A549 (cell line): ENCODE results near the gene ANO9. TPM values are rescaled to one million over a fixed set of nuclear protein-coding genes. Genes with fewer than 3 reads are reported as not detected.

Experiments
- ATAC-seq, 2 experiments: fragments of 200-7000 bp in 1 of 2; fragments of >200 bp in 1 of 2; cut with Nextera tagmentation in 1 of 2; cut with Tn5 transposase in 1 of 2; 3 replicates each; pipeline versions ENCODE4 v1.8.0 to v1.9.1; 2018 to 2020; ENCODE audit warnings: mild to moderate bottlenecking in 1 of 2, moderate library complexity in 1 of 2
- CTCF ChIA-PET: fragments of 300-600 bp; sonication (Branson Sonifier 250); formaldehyde crosslinking; extraction: SDS; loops from one replicate; lab custom pipeline; 2021; ENCODE audit warnings: antibody characterized with exemption, inconsistent platforms; lab: Yijun Ruan, JAX
- POLR2A ChIA-PET: fragments of 350-600 bp; formaldehyde crosslinking; extraction: SDS; loops from one replicate; lab custom pipeline; 2021; ENCODE audit warnings: antibody characterized with exemption, inconsistent platforms; lab: Yijun Ruan, JAX
- DNase-seq, 2 experiments: peaks; one replicate each; pipeline versions ENCODE4 v3.0.0 to v3.0.0-alpha.2; 2011 to 2016; ENCODE audit warnings: low read depth in 1 of 2, low spot score in 1 of 2
- FAIRE-seq: peaks from 2 replicates; lab custom pipeline; 2011; peaks lifted over from hg19 to GRCh38; lab: Jason Lieb, UNC
- H3K27ac ChIP-seq, 2 experiments: fragments of >200 bp; sonication (Bioruptor Twin); formaldehyde crosslinking; 3 replicates each; pipeline ENCODE4 v1.5.1; 2016 to 2017
- H3K4me1 ChIP-seq: fragments of >200 bp; sonication (Bioruptor Twin); formaldehyde crosslinking; 3 replicates; pipeline ENCODE4 v1.6.1; 2016
- H3K4me2 ChIP-seq: fragments of >200 bp; sonication (Bioruptor Twin); formaldehyde crosslinking; 3 replicates; pipeline ENCODE4 v1.6.1; 2016
- H3K4me3 ChIP-seq: fragments of >200 bp; sonication (Bioruptor Twin); formaldehyde crosslinking; 3 replicates; pipeline ENCODE4 v1.5.1; 2016
- H3K9me3 ChIP-seq: fragments of >200 bp; sonication (Bioruptor Twin); formaldehyde crosslinking; 3 replicates; pipeline ENCODE4 v1.6.1; 2016
- CBX2 ChIP-seq: fragments of 200-600 bp; sonication (generic); IDR thresholded peaks from 2 replicates; pipeline ENCODE4 v1.6.1; 2016; ENCODE audit warnings: low read depth, mild to moderate bottlenecking, borderline replicate concordance
- CHD2 ChIP-seq: fragments of 150-350 bp; IDR thresholded peaks from 2 replicates; pipeline ENCODE4 v1.6.1; 2014; ENCODE audit warnings: low read length; ENCODE audit not compliant: partially characterized antibody
- CHD4 ChIP-seq: fragments of 200-600 bp; sonication (generic); IDR thresholded peaks from 2 replicates; pipeline ENCODE4 v1.6.1; 2016; ENCODE audit warnings: antibody characterized with exemption, mild to moderate bottlenecking, borderline replicate concordance
- EHF ChIP-seq: fragments of 250-450 bp; sonication (Bioruptor Pico); IDR thresholded peaks from 2 replicates; pipeline ENCODE4 v1.5.0; 2020; ENCODE audit warnings: mild to moderate bottlenecking
- EP300 ChIP-seq, 2 experiments: fragments of >200 bp; sonication (Bioruptor Twin); formaldehyde crosslinking; IDR thresholded peaks; 2 replicates in 1 of 2; 3 replicates in 1 of 2; pipeline ENCODE4 v1.6.1; 2016 to 2017
- ESRRA ChIP-seq: fragments of 150-350 bp; IDR thresholded peaks from 2 replicates; pipeline ENCODE4 v1.6.1; 2014; ENCODE audit warnings: mild to moderate bottlenecking, low read length, borderline replicate concordance
- FOSL2 ChIP-seq, 2 experiments: fragments of 450-650 bp in 1 of 2; fragments of >200 bp in 1 of 2; sonication (Bioruptor Twin) in 1 of 2; formaldehyde crosslinking; IDR thresholded peaks; 2 replicates each; pipeline versions ENCODE4 v1.5.0 to v1.6.1; 2016 to 2020; ENCODE audit warnings: mild to moderate bottlenecking in 1 of 2, moderate library complexity in 1 of 2
- FOXS1 ChIP-seq: fragments of 250-450 bp; sonication (Bioruptor Pico); IDR thresholded peaks from 2 replicates; pipeline ENCODE4 v1.5.0; 2020; ENCODE audit warnings: mild to moderate bottlenecking, moderate library complexity
- HEYL ChIP-seq: fragments of 250-450 bp; sonication (Bioruptor Pico); IDR thresholded peaks from 2 replicates; pipeline ENCODE4 v1.8.0; 2021; ENCODE audit warnings: mild to moderate bottlenecking, moderate library complexity
- HOXA7 ChIP-seq: fragments of 250-450 bp; sonication (Bioruptor Pico); IDR thresholded peaks from 2 replicates; pipeline ENCODE4 v1.5.0; 2020; ENCODE audit warnings: mild to moderate bottlenecking, moderate library complexity
- MYC ChIP-seq: IDR thresholded peaks from 2 replicates; pipeline ENCODE4 v1.6.1; 2012; ENCODE audit warnings: mild to moderate bottlenecking, inconsistent platforms, low read length, improper control_type of control experiment, borderline replicate concordance
- NFE2L2 ChIP-seq: fragments of 150-350 bp; conservative IDR thresholded peaks from 2 replicates; pipeline ENCODE4 v1.6.1; 2014; ENCODE audit warnings: low read length
- POLR2A ChIP-seq: IDR thresholded peaks from 2 replicates; pipeline ENCODE4 v1.6.1; 2012; ENCODE audit warnings: mild to moderate bottlenecking, low read length
- POLR2AphosphoS2 ChIP-seq: conservative IDR thresholded peaks from 2 replicates; pipeline ENCODE4 v1.6.1; 2012; ENCODE audit warnings: low read length, improper control_type of control experiment, inconsistent platforms
- RCOR1 ChIP-seq: fragments of 150-350 bp; IDR thresholded peaks from 2 replicates; pipeline ENCODE4 v1.6.1; 2014; ENCODE audit warnings: antibody characterized with exemption, low read length, low read depth
- RFX5 ChIP-seq: fragments of 450-650 bp; IDR thresholded peaks from 2 replicates; pipeline ENCODE4 v1.7.1; 2014; ENCODE audit warnings: antibody characterized with exemption, mild to moderate bottlenecking, moderate library complexity
- RNF2 ChIP-seq: fragments of 200-600 bp; sonication (generic); IDR thresholded peaks from 2 replicates; pipeline ENCODE4 v1.6.1; 2016; ENCODE audit warnings: low read depth, mild to moderate bottlenecking, antibody characterized with exemption, moderate library complexity, borderline replicate concordance
- SREBF2 ChIP-seq: fragments of 450-650 bp; IDR thresholded peaks from 2 replicates; pipeline ENCODE4 v1.6.1; 2014; ENCODE audit warnings: mild to moderate bottlenecking, moderate library complexity
- TP53 ChIP-seq: fragments of 250-450 bp; sonication (Bioruptor Pico); IDR thresholded peaks from 2 replicates; pipeline ENCODE4 v1.5.0; 2021; ENCODE audit warnings: mild to moderate bottlenecking, moderate library complexity
- ZC3H11A ChIP-seq: fragments of 450-650 bp; IDR thresholded peaks from 2 replicates; pipeline ENCODE4 v1.6.1; 2014; ENCODE audit warnings: antibody characterized with exemption, mild to moderate bottlenecking
- WGBS: methylation state at CpG from one replicate; pipeline ENCODE4 v1.1.6; 2017; ENCODE audit errors: missing lambda C conversion rate; 5-methylcytosine and 5-hydroxymethylcytosine counted together
- polyA plus RNA-seq, 4 experiments: library from polyadenylated mRNA; depleted of rRNA in 3 of 4; stranded (reverse); fragments of >200 nt; fragmentation: RNase III in 1 of 4; extraction: RNeasy Plus Mini Kit Qiagen cat#74134 plus additional on column Dnase treatment in 1 of 4; gene quantifications; 2 replicates in 3 of 4; 3 replicates in 1 of 4; pipeline ENCODE4 v1.2.3, GENCODE V29; 2011 to 2017
- TF ChIP-seq, protein P1 (sequence below): fragments of 250-450 bp; sonication (Bioruptor Pico); IDR thresholded peaks from 2 replicates; pipeline ENCODE4 v1.5.0; 2021; ENCODE audit warnings: mild to moderate bottlenecking, moderate library complexity, borderline replicate concordance
- TF ChIP-seq, protein P2 (sequence below): fragments of 250-450 bp; sonication (Bioruptor Pico); IDR thresholded peaks from 2 replicates; pipeline ENCODE4 v1.5.0; 2020; ENCODE audit warnings: low read depth, mild to moderate bottlenecking, moderate library complexity
- TF ChIP-seq, protein P3 (sequence below): fragments of >200 bp; sonication (Bioruptor Twin); formaldehyde crosslinking; IDR thresholded peaks from 3 replicates; pipeline ENCODE4 v1.6.1; 2016
- TF ChIP-seq, protein P4 (sequence below): IDR thresholded peaks from 2 replicates; pipeline ENCODE4 v1.6.1; 2012
- TF ChIP-seq, protein P5 (sequence below): fragments of 150-350 bp; IDR thresholded peaks from 2 replicates; pipeline ENCODE4 v1.6.1; 2014; ENCODE audit warnings: low read depth, mild to moderate bottlenecking, low read length

Gene ANO9
- polyA plus RNA-seq, 2 of the 4 experiments (the other 2 are of a cell fraction): 0.50 to 0.66 TPM

DNA sequence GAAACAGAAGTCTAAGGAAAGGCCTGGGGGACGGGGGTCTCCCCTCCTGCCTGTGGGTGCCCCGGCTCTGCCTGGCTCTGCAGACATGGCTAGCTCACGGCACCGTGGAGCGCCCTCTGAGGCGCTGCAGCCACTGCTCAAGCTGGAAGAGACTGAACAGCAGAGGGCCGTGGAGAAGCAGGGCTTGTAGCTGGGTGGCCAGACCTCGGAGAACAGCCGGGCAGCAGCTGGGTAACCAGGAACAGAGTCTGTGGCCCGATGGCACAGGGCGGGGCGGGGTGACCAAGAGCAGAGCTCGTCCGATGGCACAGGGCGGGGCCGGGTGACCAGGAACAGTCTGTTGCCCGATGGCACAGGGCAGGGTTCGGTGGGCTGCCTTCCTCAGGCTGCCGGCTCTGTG lies 47.2 kb upstream of the ANO9 start (continued):
- TF ChIP-seq NFE2L2: no peak

DNA sequence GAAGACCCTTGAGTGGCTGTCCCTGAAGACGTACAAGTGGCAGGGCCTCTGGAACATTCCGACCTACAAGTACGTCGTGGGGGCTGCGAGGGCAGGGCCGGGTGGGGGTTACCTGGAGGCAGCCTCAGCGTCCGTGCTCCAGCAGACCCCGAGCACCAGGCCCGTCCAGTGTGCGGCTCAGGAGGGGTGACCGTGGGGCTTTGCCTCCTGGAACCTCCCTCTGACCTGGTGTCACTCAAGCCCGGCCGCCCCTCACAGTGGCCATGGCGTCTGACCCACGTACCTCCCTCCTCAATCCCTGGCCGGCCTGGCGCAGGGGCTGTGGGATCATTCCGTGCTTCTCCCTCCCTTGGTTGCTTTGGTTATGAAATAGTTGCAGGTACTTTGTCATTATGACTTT lies 46.8 kb upstream of the ANO9 start:
- POLR2A ChIA-PET: no interaction called here
- DNase-seq (no peak), ATAC-seq (no peak), FAIRE-seq (no peak)
- Histone ChIP-seq H3K27ac (no peak overlapping the region), H3K4me1 (no peaks in the 10 kb centered on the region), H3K4me3 (no peak overlapping the region), H3K4me2 (no peak overlapping the region), H3K9me3 (no peaks in the 10 kb centered on the region)
- TF ChIP-seq CHD4 (no peak), CBX2 (no peak), SREBF2 (no peak), MYC (no peak), HEYL (CRISPR knock-in tag) (no peak), ZC3H11A (no peak), TP53 (CRISPR knock-in tag) (no peak), POLR2A (no peak), EHF (no peak)
- TF ChIP-seq, protein P1, sequence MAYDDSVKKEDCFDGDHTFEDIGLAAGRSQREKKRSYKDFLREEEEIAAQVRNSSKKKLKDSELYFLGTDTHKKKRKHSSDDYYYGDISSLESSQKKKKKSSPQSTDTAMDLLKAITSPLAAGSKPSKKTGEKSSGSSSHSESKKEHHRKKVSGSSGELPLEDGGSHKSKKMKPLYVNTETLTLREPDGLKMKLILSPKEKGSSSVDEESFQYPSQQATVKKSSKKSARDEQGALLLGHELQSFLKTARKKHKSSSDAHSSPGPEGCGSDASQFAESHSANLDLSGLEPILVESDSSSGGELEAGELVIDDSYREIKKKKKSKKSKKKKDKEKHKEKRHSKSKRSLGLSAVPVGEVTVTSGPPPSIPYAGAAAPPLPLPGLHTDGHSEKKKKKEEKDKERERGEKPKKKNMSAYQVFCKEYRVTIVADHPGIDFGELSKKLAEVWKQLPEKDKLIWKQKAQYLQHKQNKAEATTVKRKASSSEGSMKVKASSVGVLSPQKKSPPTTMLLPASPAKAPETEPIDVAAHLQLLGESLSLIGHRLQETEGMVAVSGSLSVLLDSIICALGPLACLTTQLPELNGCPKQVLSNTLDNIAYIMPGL: no peak
- TF ChIP-seq, protein P2, sequence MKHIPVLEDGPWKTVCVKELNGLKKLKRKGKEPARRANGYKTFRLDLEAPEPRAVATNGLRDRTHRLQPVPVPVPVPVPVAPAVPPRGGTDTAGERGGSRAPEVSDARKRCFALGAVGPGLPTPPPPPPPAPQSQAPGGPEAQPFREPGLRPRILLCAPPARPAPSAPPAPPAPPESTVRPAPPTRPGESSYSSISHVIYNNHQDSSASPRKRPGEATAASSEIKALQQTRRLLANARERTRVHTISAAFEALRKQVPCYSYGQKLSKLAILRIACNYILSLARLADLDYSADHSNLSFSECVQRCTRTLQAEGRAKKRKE (CRISPR knock-in tag): no peak
- CTCF ChIA-PET: interaction anchor here (0.8 to 2.8 kb wide), 3 partner anchors 12 to 30 kb away, joined by 3 to 10 read pairs (median 3); no protein-coding TSS in a partner anchor
- WGBS: 92% methylated on average over 12 of the region's 19 CpGs

DNA sequence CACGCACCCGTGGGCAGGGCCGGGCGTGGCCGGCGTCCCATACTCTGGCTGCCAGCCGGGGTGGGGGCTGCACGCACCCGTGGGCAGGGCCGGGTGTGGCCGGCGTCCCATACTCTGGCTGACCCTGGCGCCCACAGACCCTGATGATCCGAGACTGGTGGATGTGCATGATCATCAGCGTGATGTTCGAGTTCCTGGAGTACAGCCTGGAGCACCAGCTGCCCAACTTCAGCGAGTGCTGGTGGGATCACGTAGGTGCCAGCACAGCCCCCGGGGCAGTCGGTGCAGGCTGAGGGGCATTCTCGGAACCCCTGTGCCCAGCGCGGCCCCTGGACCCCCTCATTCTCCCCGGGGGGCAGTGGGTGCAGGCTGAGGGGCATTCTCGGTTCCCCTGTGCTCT lies 46.3 kb upstream of the ANO9 start:
- H3K9me3 ChIP-seq: no peaks in the 10 kb centered on the region
- FAIRE-seq (no peak), ATAC-seq (no peak), DNase-seq (no peak)
- POLR2A ChIA-PET: no interaction called here
- H3K27ac ChIP-seq: no peak overlapping the region
- H3K4me2 ChIP-seq: no peak overlapping the region
- no peaks in the 10 kb centered on the region for H3K4me1 ChIP-seq
- CTCF ChIA-PET: no interaction called here
- H3K4me3 ChIP-seq: no peak overlapping the region
- TF ChIP-seq, protein P3, sequence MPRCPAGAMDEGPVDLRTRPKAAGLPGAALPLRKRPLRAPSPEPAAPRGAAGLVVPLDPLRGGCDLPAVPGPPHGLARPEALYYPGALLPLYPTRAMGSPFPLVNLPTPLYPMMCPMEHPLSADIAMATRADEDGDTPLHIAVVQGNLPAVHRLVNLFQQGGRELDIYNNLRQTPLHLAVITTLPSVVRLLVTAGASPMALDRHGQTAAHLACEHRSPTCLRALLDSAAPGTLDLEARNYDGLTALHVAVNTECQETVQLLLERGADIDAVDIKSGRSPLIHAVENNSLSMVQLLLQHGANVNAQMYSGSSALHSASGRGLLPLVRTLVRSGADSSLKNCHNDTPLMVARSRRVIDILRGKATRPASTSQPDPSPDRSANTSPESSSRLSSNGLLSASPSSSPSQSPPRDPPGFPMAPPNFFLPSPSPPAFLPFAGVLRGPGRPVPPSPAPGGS: no peak
- TF ChIP-seq ZC3H11A: no peak
- TF ChIP-seq HOXA7 (CRISPR knock-in tag): no peak
- no peak for TF ChIP-seq RFX5
- no peak for TF ChIP-seq SREBF2
- no peak for TF ChIP-seq HEYL (CRISPR knock-in tag)
- no peak for TF ChIP-seq RCOR1
- TF ChIP-seq, protein P4, sequence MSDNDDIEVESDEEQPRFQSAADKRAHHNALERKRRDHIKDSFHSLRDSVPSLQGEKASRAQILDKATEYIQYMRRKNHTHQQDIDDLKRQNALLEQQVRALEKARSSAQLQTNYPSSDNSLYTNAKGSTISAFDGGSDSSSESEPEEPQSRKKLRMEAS: no peak
- TF ChIP-seq, protein P5, sequence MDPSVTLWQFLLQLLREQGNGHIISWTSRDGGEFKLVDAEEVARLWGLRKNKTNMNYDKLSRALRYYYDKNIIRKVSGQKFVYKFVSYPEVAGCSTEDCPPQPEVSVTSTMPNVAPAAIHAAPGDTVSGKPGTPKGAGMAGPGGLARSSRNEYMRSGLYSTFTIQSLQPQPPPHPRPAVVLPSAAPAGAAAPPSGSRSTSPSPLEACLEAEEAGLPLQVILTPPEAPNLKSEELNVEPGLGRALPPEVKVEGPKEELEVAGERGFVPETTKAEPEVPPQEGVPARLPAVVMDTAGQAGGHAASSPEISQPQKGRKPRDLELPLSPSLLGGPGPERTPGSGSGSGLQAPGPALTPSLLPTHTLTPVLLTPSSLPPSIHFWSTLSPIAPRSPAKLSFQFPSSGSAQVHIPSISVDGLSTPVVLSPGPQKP: no peak
- TF ChIP-seq ESRRA: no peak
- TF ChIP-seq EP300 (IDR thresholded peaks at IDR 0.05): no peak
- TF ChIP-seq CHD2: no peak
- no peak for TF ChIP-seq POLR2AphosphoS2
- no peak for TF ChIP-seq FOSL2 (IDR thresholded peaks at IDR 0.05)
- TF ChIP-seq FOSL2 (CRISPR knock-in tag; IDR thresholded peaks at IDR 0.05): no peak
- no peak for TF ChIP-seq FOXS1
- no peak for TF ChIP-seq RNF2
- WGBS: 98% methylated on average over 7 of the region's 25 CpGs
